Muscle of leg (tissue), 11 donors: Measurements from ENCODE around the gene YIPF4. TPM values are rescaled to one million over a fixed set of nuclear protein-coding genes. Genes with fewer than 3 reads are reported as not detected.
"Not testable (repeated sequence)": the region's sequence is repeated elsewhere in the genome, so short reads cannot be mapped to it uniquely, and the experiment has no call there.

ENCODE experiments used
- DNase-seq: peaks from one replicate; pipeline ENCODE4 v3.0.0; 2013
- H3K27ac ChIP-seq: one replicate; pipeline ENCODE4 v1.5.1; 2013; ENCODE audit warnings: mild to moderate bottlenecking, low read length, control low read depth
- H3K27me3 ChIP-seq: one replicate; pipeline ENCODE4 v1.6.1; 2013; ENCODE audit warnings: low read length; ENCODE audit not compliant: control insufficient read depth, insufficient read depth
- H3K36me3 ChIP-seq: one replicate; pipeline ENCODE4 v1.6.1; 2013; ENCODE audit warnings: low read length; ENCODE audit not compliant: control insufficient read depth, insufficient read depth
- H3K4me1 ChIP-seq: one replicate; pipeline ENCODE4 v1.6.1; 2013; ENCODE audit warnings: low read length; ENCODE audit not compliant: control insufficient read depth, insufficient read depth
- H3K4me3 ChIP-seq: one replicate; pipeline ENCODE4 v1.5.1; 2013; ENCODE audit warnings: low read length, control low read depth
- H3K9me3 ChIP-seq: replicated peaks from 2 replicates; pipeline ENCODE4 v1.6.1; 2013; ENCODE audit warnings: low read depth, low read length; ENCODE audit not compliant: control insufficient read depth
- WGBS: methylation state at CpG from one replicate; pipeline ENCODE4 v1.1.5; 2013; ENCODE audit warnings: missing lambda C conversion rate; ENCODE audit not compliant: insufficient coverage; 5-methylcytosine and 5-hydroxymethylcytosine counted together
- polyA plus RNA-seq, 8 donors: library from polyadenylated mRNA; unstranded; fragments of 120-200 nt; gene quantifications; one replicate each; pipeline versions ENCODE4 v1.2.1 to v1.2.3, GENCODE V29; 2013; ENCODE audit warnings: inconsistent platforms in 1 of 8, low replicate concordance in 1 of 8; ENCODE audit not compliant: insufficient read length in 8 of 8, insufficient read depth in 1 of 8
- total RNA-seq: library from RNA; stranded (reverse); fragments of 120-200 nt; gene quantifications from one replicate; pipeline ENCODE4 v1.2.4, GENCODE V29; 2013

YIPF4 gene
- total and polyA plus RNA-seq, 9 donors = 33.4 to 48.4 (median 37.7) TPM

DNA sequence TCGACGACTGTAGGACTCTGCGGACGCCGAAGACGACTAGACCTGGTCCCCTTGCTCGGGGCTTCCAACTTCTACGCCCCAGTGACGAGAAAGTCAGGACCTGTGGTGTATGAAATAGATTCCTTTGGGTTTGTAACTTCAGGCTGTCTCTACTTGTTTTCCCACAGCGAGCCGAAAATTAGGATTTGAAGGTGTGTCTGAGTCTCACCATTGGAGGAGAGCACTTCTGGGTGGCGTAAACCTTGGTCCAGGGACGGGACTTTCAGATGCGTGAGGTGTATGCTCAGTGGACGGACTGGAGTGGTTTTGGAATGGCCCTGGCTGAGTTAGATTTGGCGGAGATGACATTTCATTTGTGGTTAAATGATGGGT, 80.4 kb downstream of the YIPF4 start:
- 4% methylated on average over 13 of the region's 16 CpGs for WGBS
- peak; percentile 33 for DNase-seq
- peak overlapping the region; percentile 95 for H3K4me3 ChIP-seq

GRCh38 chr2:32360416-32360815, 82.7 kb downstream of the YIPF4 start:
- H3K4me1 ChIP-seq = peaks cover 4% of the 10 kb centered on the region
- no peaks in the 10 kb centered on the region for H3K9me3 ChIP-seq
- no peaks in the 10 kb centered on the region for H3K36me3 ChIP-seq
- WGBS = no CpG with 5 or more reads among the region's 4 CpGs
- H3K27ac ChIP-seq = no peak overlapping the region
- no peak for DNase-seq
- no peaks in the 10 kb centered on the region for H3K27me3 ChIP-seq
- H3K4me3 ChIP-seq = no peak overlapping the region

More for the DNA sequence above, 80.4 kb downstream of the YIPF4 start:
- H3K27me3 ChIP-seq = no peaks in the 10 kb centered on the region
- H3K27ac ChIP-seq = peak overlapping the region; percentile 97
- H3K4me1 ChIP-seq = peaks cover 4% of the 10 kb centered on the region
- H3K36me3 ChIP-seq = no peaks in the 10 kb centered on the region
- H3K9me3 ChIP-seq = no peaks in the 10 kb centered on the region

DNA sequence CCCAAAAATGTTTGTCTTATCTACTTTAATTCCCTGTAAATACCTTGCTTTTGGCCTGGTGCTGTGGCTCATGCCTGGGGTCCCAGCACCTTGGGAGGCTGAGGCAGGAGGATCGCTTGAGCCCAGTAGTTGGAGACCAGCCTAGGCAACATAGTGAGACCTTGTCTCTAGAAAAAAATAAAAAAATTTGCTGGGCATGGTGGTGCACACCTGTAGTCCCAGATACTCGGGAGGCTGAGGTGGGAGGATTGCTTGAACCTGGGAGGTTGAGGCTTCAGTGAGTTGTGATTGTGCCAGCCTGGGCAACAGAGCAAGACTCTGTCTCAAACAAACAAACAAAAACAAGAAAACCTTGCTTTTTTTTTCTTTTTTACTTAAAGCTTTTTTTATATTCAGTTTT, 85.3 kb downstream of the YIPF4 start:
- H3K4me3 ChIP-seq, H3K27me3 ChIP-seq, H3K4me1 ChIP-seq, DNase-seq, H3K9me3 ChIP-seq, H3K27ac ChIP-seq, H3K36me3 ChIP-seq: not testable (repeated sequence)
- 60% methylated on average over 1 of the region's 2 CpGs for WGBS

DNA sequence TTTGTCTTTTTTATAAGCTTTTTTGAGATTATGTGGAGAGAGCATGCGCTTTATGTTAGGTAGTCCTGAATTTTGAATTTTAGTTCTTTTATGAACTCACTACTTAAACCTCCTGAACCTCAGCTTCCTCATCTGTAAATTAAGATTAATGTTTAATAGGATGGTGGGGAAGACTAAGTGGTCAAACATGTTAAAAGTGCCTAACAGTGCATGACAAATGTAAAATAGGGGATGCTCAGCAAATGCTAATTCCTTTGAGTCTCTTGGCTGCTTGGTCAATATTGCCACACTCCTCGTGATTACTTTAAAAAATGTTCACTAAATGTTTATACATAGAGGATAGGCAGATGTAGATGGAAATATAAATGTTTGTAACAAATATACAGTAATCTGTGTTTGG, 85.9 kb downstream of the YIPF4 start:
- WGBS = no CpG with 5 or more reads among the region's 2 CpGs
- no peak overlapping the region for H3K4me3 ChIP-seq
- no peaks in the 10 kb centered on the region for H3K9me3 ChIP-seq
- H3K36me3 ChIP-seq = no peaks in the 10 kb centered on the region
- H3K27me3 ChIP-seq = no peaks in the 10 kb centered on the region
- H3K27ac ChIP-seq = no peak overlapping the region
- H3K4me1 ChIP-seq = no peaks in the 10 kb centered on the region
- no peak for DNase-seq

DNA sequence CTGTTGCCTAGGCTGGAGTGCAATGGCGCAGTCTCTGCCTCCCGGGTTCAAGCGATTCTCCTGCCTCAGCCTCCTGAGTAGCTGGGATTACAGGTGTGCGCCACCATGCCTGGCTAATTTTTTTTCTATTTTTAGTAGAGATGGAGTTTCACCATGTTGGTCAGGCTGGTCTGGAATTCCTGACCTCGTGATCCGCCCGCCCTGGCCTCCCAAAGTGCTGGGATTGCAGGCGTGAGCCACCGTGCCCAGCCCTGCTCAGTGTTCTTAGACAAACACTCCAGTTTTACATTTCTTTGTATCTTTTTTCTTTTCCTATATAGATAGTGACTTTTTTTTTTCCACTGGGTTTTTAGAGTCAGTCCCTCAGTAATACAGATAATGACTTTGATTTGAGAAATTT, 86.6 kb downstream of the YIPF4 start:
- not testable (repeated sequence) for H3K4me1 ChIP-seq, H3K36me3 ChIP-seq
- WGBS = no CpG with 5 or more reads among the region's 9 CpGs

DNA sequence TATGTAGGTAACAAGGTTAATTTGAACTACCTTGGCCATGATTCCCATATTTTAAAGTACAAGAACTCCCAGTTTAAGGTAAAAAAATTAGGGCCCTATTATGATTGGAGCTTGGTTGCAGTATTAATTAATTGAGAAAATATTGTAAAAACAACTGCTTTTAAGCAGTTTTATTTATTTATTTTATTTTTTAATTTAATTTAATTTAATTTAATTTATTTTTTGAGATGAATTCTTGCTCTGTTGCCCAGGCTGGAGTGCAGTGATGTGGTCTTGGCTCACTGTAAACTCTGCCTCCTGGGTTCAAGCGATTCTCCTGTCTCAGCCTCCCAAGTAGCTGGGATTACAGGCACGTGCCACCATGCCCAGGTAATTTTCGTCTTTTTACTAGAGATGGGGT, 88.0 kb downstream of the YIPF4 start:
- not testable (repeated sequence) for H3K4me3 ChIP-seq, H3K27me3 ChIP-seq, H3K27ac ChIP-seq, H3K36me3 ChIP-seq, H3K4me1 ChIP-seq, DNase-seq, H3K9me3 ChIP-seq
- 88% methylated on average over 3 of the region's 3 CpGs for WGBS

More for the DNA sequence above, 86.6 kb downstream of the YIPF4 start:
- DNase-seq, H3K27me3 ChIP-seq, H3K4me3 ChIP-seq, H3K27ac ChIP-seq, H3K9me3 ChIP-seq: not testable (repeated sequence)

Other genes with a start within 250 kb of the YIPF4 start
- 47.5 TPM for gene DPY30, start 238.1 kb upstream of the YIPF4 start, total RNA-seq
- 10 to 100 TPM; 37.7 to 47.4 (median 44.9) TPM for gene DPY30, start 238.1 kb upstream of the YIPF4 start, polyA plus RNA-seq
- 26.6 TPM for gene SPAST, start 214.3 kb upstream of the YIPF4 start, total RNA-seq
- 10 to 100 TPM; 12.9 to 21.6 (median 16.5) TPM for gene SPAST, start 214.3 kb upstream of the YIPF4 start, polyA plus RNA-seq
- 19.0 TPM for gene SLC30A6, start 112.0 kb upstream of the YIPF4 start, total RNA-seq
- 10 to 100 TPM; 12.9 to 17.7 (median 14.9) TPM for gene SLC30A6, start 112.0 kb upstream of the YIPF4 start, polyA plus RNA-seq
- gene NLRC4, start 13.0 kb upstream of the YIPF4 start, total RNA-seq = 0.40 TPM
- gene NLRC4, start 13.0 kb upstream of the YIPF4 start, polyA plus RNA-seq = 1 to 10 TPM in 4 of 8 donors, under 1 TPM in 4; 0.65 to 1.1 (median 1.00) TPM
- 73.9 TPM for gene BIRC6, start 79.1 kb downstream of the YIPF4 start, total RNA-seq
- gene BIRC6, start 79.1 kb downstream of the YIPF4 start, polyA plus RNA-seq = 10 to 100 TPM; 34.4 to 59.7 (median 44.9) TPM